ENCODE measurements around the gene GPSM1. TPM values are rescaled to one million over a fixed set of nuclear protein-coding genes. Genes with fewer than 3 reads are reported as not detected.
"Not testable (repeated sequence)": the region's sequence is repeated elsewhere in the genome, so short reads cannot be mapped to it uniquely, and the experiment has no call there.

The GPSM1 gene
- total RNA-seq, 1 donor from 2014 or later, result 140 TPM

DNA sequence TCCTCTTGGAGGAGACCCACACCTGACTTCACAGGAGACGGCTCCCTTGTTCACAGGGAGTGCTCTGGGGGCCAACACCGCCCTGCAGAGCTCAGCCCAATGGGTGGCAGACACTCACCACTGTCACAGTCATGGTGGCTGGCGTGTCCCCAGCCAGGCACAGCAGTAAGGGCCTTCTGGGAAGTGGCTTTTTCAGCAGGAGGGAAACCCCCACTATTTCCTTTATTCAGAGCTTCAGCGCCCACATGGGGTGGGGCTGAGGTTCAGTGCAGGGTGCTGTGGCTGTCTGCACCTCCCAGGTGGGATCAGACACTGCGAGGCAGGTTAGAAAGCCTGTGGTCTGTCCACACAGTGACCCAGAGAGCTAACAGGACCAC, 76.2 kb downstream of the GPSM1 start:
- Mint-ChIP-seq H3K4me3 (ENCODE audit: unreplicated experiment) (no peak overlapping the region), H3K27me3 (ENCODE audit: unreplicated experiment) (peaks cover 8% of the 10 kb centered on the region), H3K4me1 (ENCODE audit: low read depth, unreplicated experiment) (peaks cover 3% of the 10 kb centered on the region), H3K27ac (ENCODE audit: unreplicated experiment) (no peak overlapping the region), H3K36me3 (ENCODE audit: unreplicated experiment) (no peaks in the 10 kb centered on the region), H3K9me3 (ENCODE audit: unreplicated experiment) (no peaks in the 10 kb centered on the region)
- no peak for TF ChIP-seq CTCF (IDR thresholded peaks at IDR 0.05; ENCODE audit: partially characterized antibody, unreplicated experiment)
- no peak for DNase-seq

- DNase-seq, result no peak
- Mint-ChIP-seq H3K4me3 (ENCODE audit: unreplicated experiment) (no peak overlapping the region), H3K27ac (ENCODE audit: unreplicated experiment) (no peak overlapping the region), H3K27me3 (ENCODE audit: unreplicated experiment) (peaks cover 4% of the 10 kb centered on the region), H3K9me3 (ENCODE audit: unreplicated experiment) (peaks cover 2% of the 10 kb centered on the region), H3K4me1 (ENCODE audit: low read depth, unreplicated experiment) (peaks cover 2% of the 10 kb centered on the region), H3K36me3 (ENCODE audit: unreplicated experiment) (no peaks in the 10 kb centered on the region)
- TF ChIP-seq CTCF (IDR thresholded peaks at IDR 0.05; ENCODE audit: partially characterized antibody, unreplicated experiment), result no peak
Measured at GRCh38 chr9:136403915-136404800, 76.8 kb downstream of the GPSM1 start.

GRCh38 chr9:136404801-136405136, 77.4 kb downstream of the GPSM1 start:
- Mint-ChIP-seq H3K27me3 (ENCODE audit: unreplicated experiment) (peaks cover 2% of the 10 kb centered on the region), H3K4me1 (ENCODE audit: low read depth, unreplicated experiment) (peaks cover 5% of the 10 kb centered on the region), H3K9me3 (ENCODE audit: unreplicated experiment) (peaks cover 2% of the 10 kb centered on the region), H3K36me3 (ENCODE audit: unreplicated experiment) (no peaks in the 10 kb centered on the region), H3K27ac (ENCODE audit: unreplicated experiment) (no peak overlapping the region), H3K4me3 (ENCODE audit: unreplicated experiment) (no peak overlapping the region)
- no peak for DNase-seq
- no peak for TF ChIP-seq CTCF (IDR thresholded peaks at IDR 0.05; ENCODE audit: partially characterized antibody, unreplicated experiment)

DNA sequence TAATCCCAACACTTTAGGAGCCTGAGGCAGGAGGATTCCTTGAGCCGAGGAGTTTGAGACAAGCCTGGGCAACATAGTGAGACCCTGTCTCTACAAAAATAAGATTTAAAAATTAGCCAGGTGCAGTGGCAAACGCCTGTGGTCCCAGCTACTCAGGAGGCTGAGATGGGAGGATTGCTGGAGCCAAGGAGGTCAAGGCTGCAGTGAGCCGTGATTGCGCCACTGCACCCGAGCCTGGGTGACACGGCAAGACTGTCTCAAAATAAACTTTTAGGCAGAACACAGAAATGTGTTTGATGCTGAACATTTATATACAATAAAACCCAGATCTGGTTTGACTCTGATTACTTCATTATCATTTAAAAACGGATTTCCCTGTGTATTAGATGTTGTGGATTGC, 78.1 kb downstream of the GPSM1 start:
- Mint-ChIP-seq H3K4me3 (ENCODE audit: unreplicated experiment) (no peak overlapping the region), H3K27ac (ENCODE audit: unreplicated experiment) (no peak overlapping the region), H3K36me3 (ENCODE audit: unreplicated experiment) (no peaks in the 10 kb centered on the region), H3K27me3 (ENCODE audit: unreplicated experiment) (peaks cover 2% of the 10 kb centered on the region), H3K9me3 (ENCODE audit: unreplicated experiment) (peaks cover 2% of the 10 kb centered on the region), H3K4me1 (ENCODE audit: low read depth, unreplicated experiment) (peaks cover 7% of the 10 kb centered on the region)
- DNase-seq, result no peak
- no peak for TF ChIP-seq CTCF (IDR thresholded peaks at IDR 0.05; ENCODE audit: partially characterized antibody, unreplicated experiment)

DNA sequence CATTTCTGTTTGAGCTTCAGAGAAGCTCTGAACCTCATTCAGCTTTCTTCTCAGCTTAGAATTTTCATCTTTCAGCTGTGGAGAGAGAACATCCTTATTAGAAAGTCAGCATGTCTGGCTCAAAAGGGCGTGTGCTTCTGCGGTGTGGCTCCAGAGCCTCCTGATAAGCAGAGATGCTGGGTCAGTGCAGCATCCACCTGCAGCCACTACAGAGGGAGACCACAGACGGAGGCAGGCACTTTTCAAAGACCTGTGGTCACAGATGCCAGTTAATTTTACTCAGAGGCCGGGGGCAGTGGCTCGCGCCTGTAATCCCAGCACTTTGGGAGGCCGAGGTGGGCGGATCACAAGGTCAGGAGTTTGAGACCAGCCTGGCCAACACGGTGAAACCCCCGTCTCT, 78.6 kb downstream of the GPSM1 start:
- not testable (repeated sequence) for H3K4me1 Mint-ChIP-seq (ENCODE audit: low read depth, unreplicated experiment); H3K36me3 Mint-ChIP-seq (ENCODE audit: unreplicated experiment); H3K27me3 Mint-ChIP-seq (ENCODE audit: unreplicated experiment); DNase-seq; H3K4me3 Mint-ChIP-seq (ENCODE audit: unreplicated experiment); H3K27ac Mint-ChIP-seq (ENCODE audit: unreplicated experiment); H3K9me3 Mint-ChIP-seq (ENCODE audit: unreplicated experiment)

GRCh38 chr9:136407061-136407460, 79.7 kb downstream of the GPSM1 start:
- not testable (repeated sequence) for H3K9me3 Mint-ChIP-seq (ENCODE audit: unreplicated experiment); DNase-seq; H3K27me3 Mint-ChIP-seq (ENCODE audit: unreplicated experiment); H3K36me3 Mint-ChIP-seq (ENCODE audit: unreplicated experiment); H3K4me3 Mint-ChIP-seq (ENCODE audit: unreplicated experiment); H3K27ac Mint-ChIP-seq (ENCODE audit: unreplicated experiment)
- H3K4me1 Mint-ChIP-seq (ENCODE audit: low read depth, unreplicated experiment), result peaks cover 13% of the 10 kb centered on the region
